GM21515 (cell line): ENCODE results near the gene CCDC91.

Source experiments
- ATAC-seq: cut with Tn5 transposase; IDR thresholded peaks from one replicate; pipeline ENCODE4 v1.9.1; 2021; ENCODE audit not compliant: unreplicated experiment

Gene CCDC91, protein sequence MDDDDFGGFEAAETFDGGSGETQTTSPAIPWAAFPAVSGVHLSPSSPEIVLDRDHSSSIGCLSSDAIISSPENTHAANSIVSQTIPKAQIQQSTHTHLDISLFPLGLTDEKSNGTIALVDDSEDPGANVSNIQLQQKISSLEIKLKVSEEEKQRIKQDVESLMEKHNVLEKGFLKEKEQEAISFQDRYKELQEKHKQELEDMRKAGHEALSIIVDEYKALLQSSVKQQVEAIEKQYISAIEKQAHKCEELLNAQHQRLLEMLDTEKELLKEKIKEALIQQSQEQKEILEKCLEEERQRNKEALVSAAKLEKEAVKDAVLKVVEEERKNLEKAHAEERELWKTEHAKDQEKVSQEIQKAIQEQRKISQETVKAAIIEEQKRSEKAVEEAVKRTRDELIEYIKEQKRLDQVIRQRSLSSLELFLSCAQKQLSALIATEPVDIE

DNA sequence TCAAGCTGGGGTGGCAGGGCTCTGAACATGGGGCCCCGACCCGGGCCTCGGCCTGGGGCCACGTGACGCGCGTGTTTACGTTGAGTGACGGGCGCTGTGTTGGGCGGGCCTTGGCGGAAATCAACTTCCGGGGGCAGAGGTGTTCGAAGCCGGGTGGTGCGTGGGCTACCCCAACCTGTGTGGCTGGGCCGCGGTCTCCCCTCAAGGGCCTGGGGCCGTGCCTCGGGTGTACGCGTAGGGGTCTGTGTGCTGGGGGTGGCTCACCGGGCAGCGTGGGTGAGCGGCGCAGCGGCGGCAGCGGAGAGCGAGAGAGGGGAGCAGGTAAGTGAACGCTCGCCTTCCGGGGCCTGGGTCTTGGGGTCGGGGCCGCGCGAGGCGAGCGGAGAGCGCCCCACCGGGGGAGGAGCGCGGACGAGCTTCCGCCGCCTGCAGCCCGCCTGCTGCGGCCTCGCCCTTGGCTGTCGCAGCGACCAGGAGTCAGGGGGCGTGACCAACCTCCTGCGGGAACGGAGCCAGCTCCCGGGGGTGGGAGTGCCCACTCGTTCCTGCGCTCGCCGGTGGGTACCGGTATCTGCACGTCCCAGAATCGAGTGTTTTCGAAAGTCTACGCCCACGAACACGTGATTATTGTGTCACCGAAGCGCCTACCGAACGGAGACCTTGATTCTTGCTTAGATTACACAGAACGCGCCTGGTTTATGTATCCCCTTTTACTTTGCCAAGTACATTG, at the start of gene CCDC91:
Gene CCDC91 (plus strand): TSS at position 136 of the 730 bp plus-strand sequence. CDS start 66,760 bp downstream, outside the sequence.
- peak; percentile 96 for ATAC-seq

DNA sequence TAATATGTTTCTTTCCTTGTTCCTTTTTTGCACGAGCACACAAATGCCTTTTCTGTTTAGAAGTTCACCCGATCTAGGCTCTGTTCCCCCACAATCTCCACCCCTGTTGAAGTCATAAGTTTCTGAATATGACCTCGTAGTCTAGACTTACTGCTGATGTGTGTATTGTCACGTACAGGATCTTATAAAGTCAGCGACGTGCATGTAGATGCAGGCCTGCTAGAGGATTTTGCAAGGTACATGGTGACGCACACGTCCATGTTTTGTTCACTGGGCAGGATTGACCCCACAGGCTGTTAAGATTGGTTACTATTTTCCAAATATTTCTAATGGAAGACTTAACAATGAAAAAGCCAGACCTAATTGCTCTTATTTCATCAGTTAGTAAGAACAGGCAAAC, 46.2 kb upstream of the CCDC91 start:
- ATAC-seq, result no peak

DNA sequence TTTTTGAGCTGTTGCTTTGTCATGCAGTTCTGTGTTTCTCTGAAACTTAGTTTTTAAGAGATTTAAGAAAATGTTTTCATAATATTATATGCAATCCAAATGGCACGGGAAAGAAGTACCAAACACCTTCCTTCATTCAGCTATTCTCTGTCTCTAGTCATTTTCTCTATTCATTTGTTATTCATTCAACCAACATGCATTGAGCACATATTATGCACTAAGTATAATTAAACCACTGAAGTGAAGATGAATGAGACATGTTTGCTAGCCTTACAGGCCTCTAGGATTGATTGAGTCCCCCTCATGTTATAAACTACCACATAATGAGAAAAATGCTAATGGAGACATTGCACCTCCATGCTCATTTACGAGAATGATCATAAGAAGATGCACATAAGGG, 45.7 kb upstream of the CCDC91 start:
- ATAC-seq, result no peak

DNA sequence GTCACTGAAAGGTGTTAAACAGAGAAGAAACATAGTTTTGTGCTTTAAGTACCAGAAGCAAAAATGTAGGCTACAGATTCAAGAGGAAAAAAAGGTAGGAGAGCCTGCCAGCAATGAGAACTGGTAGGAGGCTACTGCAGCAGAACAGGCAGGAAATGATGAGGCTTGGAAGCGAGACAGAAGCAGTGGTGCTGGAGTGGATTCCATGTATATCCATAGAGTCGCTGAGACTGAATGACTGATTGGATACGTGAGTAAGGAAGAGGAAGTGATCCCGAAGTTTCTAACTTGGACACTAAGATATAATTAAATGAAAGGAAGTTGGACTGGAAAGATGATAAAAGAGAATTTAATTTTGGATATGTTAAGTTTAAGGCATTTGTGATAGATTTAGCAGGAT, 45.0 kb upstream of the CCDC91 start:
- ATAC-seq, result no peak

DNA sequence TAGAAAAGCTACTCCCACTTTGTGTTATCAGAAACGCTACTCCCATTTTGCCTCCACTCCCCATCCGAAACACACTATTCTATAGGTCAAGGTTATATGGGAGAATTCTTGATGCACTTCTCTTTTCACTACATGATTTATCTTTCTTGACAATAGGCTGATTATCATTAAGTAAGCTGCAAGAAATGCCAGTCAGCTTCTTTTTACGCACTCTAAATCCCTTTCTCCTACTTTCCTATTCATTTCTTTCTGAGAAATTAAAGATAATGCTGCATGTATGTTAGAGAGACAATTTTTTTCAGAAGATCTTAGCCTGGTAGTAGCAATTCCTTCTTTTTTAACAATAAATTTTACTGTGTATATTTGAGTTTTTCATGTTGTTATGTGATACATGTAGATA, 41.0 kb upstream of the CCDC91 start:
- no peak for ATAC-seq

DNA sequence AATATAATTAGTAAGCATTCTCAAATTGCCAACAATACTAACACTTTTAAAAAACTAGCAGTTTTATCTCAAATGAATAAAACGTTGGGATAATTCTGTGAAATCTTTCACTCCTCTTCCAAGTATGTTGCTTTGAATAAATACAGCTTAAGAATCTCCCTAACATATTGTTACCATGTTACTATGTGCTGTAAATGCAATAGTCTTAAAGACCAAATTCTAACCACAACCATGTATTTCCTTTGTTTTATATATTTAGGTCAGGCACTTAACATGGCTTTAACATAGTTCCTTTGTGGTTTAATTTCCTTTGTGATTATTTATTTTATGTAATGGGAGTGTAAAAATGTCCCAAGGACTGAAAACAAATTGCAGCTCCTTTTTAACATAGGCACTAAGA, 33.9 kb upstream of the CCDC91 start:
- ATAC-seq, result no peak

DNA sequence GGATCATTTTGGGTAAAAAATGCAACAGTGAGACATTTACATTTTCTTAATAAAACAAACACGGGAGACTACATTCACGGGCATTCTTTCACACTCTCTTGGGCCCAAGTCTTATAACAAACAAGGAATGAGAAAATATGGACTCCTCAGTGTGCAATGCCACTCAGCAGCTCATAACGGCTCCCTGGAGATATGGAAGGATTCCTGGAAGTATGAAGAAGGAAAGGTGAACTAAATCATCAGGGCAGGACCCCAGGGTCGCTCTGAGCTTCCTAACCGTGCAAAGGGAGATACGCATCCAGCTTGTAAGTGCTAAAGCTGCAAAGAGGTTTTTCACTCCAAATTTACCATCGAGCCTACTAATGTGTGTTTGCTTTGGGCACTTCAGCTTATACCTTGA, 33.5 kb upstream of the CCDC91 start:
- ATAC-seq, result no peak

DNA sequence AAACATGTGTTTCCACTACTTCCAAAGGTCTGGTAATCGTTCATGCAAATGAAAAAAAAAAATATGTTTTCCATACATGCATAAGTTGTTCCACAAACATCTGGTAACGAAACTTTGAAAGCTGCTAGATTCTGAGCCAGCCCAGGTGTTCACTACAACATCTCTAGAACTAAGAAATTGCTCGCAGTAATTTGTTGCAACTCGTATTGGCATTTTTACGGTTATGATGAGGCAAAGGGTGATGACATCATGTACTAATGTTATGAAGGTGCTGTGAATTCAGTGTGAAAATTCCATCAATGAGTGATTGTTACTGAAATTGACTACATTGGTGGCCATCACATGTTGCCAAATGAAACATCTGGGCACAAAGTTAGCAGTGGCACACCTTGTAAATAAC, 31.9 kb upstream of the CCDC91 start:
- no peak for ATAC-seq

DNA sequence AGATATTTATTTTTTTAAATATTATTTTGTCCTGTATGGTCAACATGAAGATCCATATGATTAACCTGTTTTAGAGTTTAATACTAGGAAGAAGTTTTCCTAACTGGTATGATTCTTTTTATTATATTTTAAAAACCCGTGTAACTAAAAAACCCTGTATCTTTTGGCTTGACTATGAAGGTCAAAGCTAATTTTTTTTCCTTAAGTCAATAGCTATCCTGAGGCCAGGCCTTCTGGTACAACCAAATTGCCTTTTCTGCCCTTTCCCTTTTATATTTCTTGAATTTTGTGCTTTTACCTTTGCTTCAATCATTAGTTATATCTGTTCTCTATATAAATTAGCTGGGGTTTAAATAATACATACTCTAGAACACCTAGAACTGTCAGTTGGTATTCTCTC, 30.6 kb upstream of the CCDC91 start:
- ATAC-seq, result no peak

DNA sequence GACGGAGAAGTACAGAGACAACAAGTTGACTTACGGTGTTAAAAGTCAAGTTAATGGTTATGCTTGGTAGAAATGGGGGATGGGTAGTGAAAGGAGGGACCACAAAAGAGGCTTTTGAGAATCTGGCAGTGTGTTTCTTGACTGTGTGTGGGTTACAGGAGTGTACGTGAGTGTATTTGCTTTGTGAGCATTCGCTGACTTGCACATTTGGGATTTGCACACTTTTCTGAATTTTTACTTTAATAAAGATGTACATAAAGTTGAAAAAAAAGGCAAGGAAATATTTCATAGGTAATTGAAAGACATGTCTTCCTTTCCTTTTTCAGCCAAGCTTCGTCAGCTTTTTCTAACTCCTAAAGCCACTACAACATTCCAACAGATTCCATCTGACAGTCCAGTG, 28.6 kb upstream of the CCDC91 start:
- no peak for ATAC-seq

DNA sequence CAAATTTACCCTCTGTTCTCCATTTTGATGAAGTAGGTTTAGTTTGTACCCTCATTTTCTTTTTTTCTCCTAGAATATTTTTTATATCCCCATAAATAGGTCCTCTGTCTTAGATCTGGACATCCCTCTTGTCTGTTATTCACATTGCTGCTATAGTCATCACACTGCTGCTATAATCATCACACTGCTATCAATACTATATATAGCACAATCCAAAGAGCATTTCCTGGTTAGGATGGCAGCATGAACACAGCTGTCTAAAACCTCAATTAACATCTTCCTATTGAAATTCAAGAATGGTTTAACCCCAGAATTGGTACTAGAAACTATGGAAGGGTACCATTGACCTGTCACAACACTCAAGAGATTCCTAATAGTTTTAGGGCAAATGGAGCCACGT, 27.6 kb upstream of the CCDC91 start:
- ATAC-seq, result no peak

DNA sequence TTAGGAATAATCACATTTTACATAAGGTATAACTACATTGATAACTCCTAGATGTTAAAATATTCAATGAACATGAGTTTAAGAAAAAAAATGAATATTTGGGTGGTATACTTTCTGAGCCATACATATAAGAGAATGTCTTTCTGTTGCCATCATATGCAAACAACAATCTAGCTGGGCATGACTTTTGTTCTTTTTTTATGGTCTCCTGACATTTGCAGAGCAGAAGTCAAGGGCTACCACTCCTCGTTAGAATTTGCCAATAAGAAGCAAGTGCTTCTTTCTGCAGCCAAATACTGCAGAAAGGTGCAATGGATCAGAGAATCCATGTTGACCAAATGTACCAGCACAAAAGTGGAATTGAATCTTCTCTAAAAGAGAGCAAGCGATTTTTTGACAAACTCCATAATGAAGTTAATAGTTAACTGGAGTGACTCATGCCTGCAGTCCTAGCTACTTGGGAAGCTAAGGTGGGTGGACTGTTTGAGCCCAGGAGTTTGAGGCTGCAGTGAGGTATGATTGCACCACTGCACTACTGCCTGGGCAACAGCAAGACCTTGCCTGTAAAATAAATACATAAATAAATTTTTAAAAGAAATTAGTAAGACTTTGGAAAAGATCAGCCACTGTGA, 25.5 kb upstream of the CCDC91 start:
- ATAC-seq, result no peak

DNA sequence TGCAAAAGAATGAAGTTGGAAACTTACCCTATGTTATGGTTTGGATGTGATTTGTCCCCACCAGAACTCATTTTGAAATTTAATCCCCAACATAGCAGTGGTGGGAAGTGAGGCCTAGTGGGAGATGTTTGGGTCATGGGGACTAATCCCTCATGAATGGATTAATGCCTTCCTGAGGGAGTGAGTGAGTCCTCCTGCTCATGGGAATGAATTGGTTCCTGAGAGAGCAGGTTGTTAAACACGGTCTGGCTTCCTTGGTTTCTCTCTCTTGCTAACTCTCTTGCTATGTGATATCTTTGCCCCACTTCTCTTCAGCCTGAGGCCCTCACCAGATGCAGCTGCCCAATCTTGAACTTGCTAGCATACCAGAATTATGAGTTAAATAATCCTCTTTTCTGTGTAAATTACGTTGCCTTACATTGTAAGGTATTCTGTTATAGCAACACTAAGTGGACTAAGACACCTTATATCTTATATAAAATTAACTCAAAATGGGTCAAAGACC, 22.2 kb upstream of the CCDC91 start:
- ATAC-seq, result no peak

DNA sequence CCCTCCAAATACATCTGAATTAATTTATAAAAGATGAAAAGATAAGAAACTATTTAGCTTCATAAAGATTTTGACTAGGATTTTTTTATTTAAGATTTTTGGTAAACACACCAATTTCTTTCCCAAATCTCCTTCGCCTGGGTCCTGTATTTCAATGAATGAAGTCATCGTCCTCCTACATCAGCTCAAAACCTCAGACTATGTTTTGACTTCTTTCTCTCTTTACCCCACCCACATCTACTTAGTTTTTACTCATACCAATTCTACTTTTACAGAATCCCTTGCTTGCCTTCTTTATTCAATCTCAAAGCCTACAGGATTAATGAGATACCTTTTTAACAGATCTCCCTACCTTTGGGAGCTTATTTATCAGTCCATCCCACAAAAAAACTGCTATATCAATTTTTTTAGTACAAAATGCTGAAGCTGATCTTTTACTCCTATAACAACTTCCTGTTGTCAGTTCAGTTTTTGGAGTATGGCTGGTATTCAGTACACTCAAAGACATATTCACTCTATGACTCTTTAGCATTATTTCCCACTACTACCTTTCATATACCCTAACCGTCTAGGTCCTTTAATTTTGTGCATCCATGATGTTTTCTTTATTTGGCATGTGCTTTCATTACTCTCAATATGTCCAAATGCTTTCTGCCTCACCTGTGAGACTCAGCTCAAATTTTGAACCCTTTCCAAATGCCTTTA, 18.7 kb upstream of the CCDC91 start:
- no peak for ATAC-seq

DNA sequence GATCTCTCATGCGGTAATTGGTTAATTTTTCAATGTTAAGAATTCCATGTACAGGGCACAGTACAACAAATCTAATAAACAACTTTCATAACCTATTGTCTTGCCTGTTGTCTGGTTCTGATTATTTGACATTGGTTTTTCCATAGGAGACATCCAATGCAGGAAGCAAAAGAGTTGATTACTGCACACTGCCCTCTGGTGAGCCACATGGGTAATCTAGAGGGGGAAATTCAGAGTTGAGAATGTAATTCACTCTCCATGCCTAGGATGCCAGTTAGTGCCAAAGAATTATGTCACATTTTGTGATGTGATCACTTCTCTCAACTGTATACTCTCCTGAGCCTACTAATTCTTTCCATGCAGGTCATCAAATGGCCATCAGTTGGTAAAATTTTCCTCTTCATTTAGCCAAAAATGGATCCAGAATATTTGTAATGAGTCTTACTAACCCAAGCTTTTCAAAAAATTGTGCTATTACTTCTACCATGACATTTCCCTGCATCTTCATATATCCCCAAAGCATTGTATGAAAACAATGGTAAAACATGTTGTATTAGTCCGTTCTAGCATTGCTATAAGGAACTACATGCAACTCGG, 17.7 kb upstream of the CCDC91 start:
- ATAC-seq, result no peak

DNA sequence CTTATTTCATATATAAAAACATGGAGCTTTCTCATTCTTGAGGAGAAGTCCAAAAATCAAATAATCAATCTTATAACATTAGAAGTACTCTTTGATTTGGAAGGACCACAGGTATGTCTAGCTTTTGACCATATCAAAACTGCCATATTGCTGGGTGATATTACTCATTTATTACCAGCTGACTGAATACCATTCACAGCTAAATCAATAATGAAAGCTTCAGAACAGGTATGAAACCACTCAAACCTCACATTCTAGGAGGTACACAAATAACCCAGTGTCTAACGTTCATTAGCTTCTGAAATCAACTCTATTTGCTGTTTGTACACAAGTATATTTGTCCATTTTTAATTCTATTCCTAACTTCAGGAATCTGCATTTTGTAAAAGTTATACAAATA, 16.8 kb upstream of the CCDC91 start:
- no peak for ATAC-seq

DNA sequence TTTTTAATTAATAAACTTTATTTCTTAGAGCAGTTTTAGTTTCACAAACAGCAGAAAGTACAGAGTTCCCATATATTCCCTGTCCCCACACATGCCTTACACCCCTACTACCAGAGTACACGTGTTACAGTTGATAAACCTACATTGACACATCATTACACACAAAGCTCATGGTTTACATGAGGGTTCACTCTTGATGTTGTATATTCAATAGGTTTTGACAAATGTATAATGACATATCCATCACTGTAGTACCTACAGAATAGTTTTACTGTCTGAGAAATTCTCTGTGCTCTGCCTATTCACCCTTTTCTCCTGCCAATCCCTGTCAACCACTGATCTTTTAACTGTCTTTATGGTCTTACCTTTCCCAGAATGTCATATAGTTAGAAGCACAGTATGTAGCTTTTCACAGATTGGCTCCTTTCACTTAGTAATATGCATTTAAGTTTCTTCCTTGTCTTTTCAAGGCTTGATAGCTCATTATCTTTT, 15.1 kb upstream of the CCDC91 start:
- no peak for ATAC-seq

DNA sequence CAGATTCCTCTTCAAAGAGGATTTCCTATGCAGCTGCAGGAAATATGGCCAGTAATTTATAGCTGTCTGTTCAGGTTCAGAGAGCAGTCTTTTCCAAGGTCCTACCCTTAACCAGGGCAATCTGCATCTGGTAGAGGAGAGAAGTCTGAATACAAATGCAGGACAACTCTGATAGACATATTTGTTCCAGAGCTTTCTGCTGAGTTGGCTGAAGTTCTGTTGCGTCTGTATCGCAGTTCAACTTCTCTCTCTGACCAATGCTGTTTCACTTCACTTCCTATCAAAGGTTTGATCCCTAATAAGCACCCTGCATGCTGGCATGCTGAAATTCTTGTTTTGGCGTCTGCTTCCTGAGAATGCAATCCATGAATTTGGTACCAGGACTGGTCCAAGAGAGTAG, 14.0 kb upstream of the CCDC91 start:
- no peak for ATAC-seq

DNA sequence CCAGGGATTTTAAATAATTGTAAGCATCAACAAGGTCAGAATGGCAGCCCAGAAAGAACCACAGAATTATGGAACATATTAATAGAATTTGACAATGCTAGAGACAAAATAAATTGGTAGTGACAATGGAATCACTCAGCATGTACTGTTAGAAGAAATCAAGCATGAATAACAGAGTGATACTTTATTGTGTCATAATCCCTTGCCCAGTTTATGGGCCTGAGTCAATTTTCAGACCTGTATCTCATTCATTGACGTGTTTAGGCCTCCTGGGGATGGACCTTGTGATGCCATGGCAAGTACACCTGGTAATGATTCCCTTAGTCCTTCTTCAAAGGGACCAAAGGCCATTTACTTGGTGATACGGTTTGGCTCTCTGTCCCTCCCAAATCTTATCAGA, 12.8 kb upstream of the CCDC91 start:
- ATAC-seq, result no peak

DNA sequence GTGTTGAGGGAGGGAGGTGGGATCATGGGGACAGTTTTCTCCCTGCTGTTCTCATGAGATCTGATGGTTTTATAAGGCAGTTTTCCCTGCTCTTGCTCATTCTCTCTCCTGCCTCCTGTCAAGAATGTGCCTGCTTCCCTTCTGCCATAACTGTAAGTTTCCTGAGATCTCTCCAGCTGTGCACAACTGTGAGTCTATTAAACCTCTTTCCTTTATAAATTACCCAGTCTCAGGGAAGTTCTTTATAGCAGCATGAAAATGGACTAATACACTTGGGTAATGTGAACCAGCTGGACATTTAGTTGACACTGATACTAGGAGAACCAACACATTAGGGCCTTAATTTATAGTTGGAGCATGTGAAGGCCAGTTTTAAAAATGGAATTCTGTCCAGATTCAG, 12.4 kb upstream of the CCDC91 start:
- no peak for ATAC-seq

DNA sequence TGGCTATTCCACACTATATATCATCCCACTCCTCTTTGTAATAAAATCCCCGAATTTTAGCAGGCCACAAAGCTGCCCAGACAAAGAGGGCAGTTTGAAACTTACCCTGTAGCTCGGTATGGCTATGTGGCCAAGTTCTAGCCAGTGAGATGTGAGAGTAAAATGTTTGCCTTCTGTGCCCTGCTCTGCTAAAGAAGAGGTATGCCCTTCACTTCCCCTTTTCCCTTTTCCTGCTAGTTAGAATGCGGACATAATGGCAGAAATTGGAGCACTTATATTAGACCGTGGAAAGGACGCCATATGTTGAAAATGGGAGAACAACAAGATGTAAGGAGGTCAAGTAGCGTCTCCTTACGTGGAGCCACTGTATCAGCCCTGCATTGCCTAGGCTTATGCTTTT, 11.5 kb upstream of the CCDC91 start:
- no peak for ATAC-seq
